GM21717 (cell line): ENCODE results near the gene SLC38A8.

Experiments used
- ATAC-seq: cut with Tn5 transposase; IDR thresholded peaks from one replicate; pipeline ENCODE4 v1.9.1; 2021; ENCODE audit warnings: mild to moderate bottlenecking, moderate library complexity; ENCODE audit not compliant: unreplicated experiment

Gene SLC38A8

DNA sequence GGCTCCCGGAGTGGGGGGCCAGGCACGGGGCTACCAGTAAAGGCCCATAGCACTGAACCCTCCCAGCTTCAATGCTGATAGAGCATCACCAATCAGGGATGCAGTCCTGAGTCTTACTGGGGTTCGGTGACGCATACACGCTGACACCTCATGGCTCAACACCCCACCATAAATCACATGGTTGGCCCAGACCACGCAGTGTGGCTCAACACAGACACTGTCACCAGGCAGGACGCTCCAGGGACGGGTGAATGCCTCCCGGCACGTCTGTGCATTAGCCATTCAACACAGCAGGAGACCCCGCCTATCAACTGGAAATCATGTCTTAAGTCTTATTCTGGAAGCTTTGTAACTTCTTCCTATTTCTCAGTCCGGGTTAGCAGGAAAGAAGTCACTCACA, 39.6 kb downstream of the SLC38A8 start:
- ATAC-seq: no peak

DNA sequence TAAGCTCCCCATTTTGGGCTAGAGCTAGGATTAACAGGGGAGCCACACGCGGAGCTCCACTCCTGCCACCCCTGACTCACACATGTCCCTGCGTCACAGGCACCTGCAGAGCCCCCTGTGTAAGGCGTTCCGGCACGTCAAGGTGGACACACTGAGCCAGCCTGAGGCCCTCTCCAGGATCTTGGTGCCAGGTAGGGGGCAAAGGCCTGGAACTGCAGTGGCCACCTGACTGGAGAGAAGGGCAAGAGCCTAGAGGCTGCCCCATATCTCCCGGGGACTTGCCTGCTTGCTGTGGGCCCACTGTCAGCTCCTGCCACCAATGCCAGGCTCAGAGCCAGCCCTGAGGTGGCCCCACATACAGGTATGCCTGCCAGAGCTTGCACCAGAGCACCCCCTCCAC, 40.9 kb downstream of the SLC38A8 start:
- ATAC-seq: no peak

DNA sequence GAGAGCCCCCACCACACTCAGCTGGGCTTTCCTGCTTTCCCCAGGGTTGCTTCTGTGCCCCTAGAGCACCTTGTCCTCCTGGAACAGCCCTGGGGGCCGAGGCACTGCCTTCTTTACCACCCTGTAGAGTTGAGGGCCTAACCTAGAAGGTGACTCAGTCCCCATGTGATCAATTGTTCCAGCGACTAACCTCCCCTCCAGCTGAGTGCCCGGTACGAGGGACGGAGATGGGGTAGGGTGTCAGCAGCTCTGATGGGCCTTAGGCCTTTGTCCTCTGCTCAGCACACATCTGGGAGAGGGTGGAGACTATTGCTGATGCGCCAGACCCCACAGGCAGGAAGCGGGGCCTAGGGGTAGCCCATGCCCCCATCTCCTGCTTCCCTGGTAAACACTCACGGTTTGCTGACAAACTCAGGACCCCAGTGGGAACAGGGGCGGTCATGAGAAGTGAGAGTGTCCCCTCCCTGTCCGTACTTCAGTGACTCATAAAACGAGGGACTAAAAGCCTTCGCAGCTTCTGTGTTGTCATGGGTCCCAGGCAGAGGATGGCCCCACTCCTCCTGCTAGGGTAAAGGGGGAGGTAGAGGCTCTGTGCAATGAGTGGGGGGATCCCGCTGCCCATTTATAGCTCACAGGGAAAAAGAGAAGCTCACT, 41.5 kb downstream of the SLC38A8 start:
- no peak for ATAC-seq

- no peak for ATAC-seq
Measured at GRCh38 chr16:83998091-83998490, 44.5 kb downstream of the SLC38A8 start.

DNA sequence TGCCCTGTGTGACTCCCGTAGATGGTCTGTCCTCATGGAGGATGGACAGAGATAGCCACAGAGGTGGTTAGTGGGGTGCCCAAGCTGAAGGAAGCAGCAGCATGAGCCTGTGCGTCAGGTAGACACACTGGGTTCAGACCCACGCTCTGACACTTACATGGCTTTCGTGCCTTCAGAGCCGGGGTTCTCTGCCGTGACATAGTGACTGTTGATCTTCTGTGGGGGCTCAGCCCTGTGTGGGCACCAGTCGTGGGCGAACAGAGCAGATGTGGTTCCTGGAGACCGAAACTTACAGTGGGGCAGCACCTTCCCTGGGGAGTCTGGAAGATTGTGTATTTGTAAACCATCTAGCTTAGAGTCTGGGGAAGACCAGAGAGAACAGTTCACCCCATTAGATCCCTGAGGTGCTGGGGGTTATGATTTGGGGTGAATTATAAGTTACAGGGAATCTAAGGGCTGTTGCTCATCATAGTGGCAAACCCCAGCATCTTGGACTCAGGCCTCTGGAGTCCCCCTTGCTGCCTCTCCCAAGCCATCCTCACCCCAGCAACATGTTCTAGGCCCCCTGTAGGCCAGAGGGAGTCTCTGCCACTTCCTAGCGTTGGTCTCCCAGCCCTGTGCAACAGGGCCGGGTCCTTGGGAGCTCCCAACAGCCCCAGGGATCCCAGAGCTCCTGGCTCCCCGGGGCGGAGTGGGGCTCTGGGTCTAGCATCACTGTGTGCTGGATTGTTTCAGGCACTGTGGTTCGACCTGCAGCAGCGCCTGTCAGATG, 45.9 kb downstream of the SLC38A8 start:
- ATAC-seq: no peak

DNA sequence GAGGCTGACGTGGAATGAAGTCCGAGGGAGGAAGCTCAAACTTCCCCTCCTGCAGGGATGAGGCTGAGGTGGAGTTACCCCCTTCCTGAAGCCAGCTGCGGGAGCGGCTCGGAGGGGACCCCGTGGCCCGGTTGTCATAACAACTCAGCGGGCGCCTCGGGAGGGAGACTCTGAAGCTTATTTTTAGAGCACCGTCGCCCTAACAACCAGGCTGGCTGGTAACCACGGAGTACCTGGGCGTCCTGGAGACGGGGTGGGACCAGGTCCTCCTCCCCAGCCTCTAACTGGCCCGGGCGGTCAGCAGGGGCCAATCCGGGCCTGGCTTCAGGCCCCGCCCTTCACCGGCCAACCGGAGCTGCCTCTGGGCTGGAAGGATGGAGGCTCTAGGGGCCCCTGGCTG, 46.8 kb downstream of the SLC38A8 start:
- ATAC-seq: no peak

DNA sequence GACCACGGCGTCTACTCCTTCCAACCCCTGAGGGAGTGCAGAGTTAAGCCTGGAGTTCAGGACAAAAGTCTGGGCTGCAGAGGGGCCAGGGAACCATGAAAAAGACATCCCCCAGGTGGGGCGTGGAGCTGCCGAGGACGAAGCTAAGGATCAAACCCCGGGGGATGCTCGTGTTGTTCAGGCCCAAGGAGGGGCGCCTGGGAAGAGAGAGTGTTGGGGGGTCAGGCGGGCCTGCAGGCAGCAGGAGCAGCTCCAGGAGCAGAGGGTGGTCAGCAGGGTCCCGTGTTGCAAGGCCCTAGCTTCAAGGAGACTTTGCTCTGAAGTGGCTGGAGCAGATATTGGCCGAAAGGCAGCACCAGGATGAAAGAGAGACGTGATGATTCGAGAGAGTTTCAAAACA, 47.9 kb downstream of the SLC38A8 start:
- no peak for ATAC-seq

- ATAC-seq: no peak
Measured at GRCh38 chr16:83994087-83994486, 48.5 kb downstream of the SLC38A8 start.

- no peak for ATAC-seq
Measured at GRCh38 chr16:83992624-83993023, 50.0 kb downstream of the SLC38A8 start.

- ATAC-seq: no peak
Measured at GRCh38 chr16:83990492-83990891, 52.1 kb downstream of the SLC38A8 start.

DNA sequence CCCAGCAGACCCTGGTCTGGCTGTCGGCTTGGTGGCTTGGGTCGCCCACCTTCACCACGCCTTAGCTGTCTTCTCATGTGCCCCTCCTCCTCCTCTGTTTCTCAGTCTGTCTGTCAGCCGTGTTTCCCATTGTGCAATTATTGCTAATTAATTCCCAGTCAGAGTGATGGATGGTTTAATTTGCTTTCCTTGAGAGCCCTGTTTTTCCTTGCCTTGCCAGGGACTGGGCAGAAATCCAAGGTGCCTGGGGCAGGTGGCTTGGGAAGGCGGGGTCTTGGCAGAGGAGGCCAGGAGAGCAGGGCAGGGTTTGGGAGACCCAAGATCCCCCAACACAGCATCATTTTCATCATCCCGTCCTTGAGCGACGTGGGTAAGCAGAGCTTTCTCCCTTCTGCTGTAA, 53.3 kb downstream of the SLC38A8 start:
- no peak for ATAC-seq

- ATAC-seq: no peak
Measured at GRCh38 chr16:83983491-83983890, 59.1 kb downstream of the SLC38A8 start.

DNA sequence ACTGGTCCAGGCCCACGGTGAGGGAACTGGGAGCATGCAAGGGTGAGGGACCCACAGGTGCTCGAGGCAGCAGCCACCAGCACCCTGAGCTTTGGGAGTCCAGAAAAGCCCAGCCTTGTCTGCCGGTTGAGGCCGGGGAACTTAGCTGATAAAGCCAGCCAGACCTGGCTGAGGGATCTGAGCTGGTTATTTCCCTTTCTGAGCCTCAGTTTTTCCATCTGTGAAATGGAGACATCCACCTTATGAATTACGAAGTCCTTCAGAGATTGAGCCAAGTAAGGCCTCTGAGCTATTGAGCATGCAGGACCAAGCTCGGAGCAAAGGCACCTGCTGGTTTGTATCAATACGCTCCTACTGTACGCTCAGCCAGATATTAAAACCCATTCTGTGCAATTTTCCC, 60.8 kb downstream of the SLC38A8 start:
- no peak for ATAC-seq

DNA sequence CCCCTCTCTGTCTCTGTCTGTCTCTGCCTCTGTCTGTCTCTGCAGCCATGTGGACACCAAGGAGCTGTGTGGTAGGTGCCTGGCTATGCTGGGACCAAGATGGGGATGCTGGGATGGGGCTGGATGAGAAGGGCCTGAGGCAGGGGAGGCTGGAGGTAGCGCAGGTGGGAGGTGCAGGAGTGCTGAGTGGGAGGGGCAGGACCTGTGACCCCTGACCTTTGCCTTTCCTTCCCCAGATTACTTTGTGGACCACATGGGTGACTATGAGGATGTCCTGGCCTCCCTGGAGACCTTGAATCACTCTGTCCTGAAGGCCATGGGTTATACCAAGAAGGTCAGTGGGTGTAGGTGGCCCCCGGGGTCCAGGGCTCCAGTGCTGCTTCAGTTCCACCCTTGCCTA, 61.8 kb downstream of the SLC38A8 start:
- ATAC-seq: no peak

DNA sequence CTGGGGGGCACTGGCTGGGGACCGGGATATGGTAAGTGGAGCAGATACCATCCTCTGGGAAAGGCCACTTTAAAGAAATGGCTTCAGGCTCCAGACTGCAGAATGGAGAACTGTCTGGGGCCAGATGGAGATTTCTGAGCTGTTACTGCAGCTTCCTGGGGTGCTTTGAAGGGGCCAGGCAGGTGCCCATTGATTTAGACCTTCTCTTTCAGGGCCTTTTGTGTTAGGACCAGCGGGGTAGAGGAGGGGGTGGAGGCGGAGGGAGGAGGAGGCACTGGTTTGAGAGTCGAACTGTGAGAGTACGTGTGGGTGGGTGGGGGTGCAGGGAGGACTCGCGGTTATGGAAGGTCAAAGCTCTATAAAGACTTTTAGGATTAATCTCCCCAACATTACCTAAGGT, 63.2 kb downstream of the SLC38A8 start:
- ATAC-seq: no peak

GRCh38 chr16:83978401-83978904, 64.1 kb downstream of the SLC38A8 start:
- ATAC-seq: no peak

DNA sequence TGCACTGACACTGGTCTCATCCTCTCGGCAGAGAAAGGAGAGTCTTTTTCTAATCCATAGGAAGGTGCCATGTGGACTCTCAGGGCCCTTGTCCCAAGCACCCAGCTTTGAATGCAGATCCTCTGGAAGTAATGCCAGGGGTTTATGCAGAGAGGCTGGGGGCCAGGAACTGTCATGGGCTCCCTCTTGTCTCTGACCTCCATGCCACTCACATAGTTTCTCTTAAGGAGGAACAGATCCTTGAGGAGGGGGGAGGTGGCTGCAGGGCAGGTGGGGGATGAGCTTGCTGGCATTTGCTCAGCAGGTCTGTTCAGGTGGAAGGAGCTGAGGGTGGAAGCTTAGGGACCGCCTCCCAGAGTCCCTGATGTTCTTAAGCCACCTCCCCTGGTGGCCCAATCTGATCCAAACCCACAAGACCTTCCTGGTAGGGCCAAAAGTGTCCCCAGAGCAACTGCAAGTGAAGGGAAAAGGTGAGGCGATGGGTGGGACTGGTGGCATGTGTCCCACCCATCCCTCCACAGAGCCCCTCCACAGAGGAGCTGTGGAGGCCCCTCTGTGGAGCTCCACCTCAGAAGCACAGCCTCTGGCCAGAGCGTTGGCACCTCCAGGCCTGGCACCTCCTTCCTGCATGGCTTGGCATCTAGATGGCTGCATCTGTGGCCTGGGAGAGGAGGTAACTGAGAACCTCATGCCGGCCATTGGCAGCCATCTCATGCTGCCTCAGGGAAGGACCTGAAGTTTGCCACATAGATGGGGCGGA, 65.4 kb downstream of the SLC38A8 start:
- no peak for ATAC-seq

GRCh38 chr16:83975590-83976260, 66.9 kb downstream of the SLC38A8 start:
- no peak for ATAC-seq

DNA sequence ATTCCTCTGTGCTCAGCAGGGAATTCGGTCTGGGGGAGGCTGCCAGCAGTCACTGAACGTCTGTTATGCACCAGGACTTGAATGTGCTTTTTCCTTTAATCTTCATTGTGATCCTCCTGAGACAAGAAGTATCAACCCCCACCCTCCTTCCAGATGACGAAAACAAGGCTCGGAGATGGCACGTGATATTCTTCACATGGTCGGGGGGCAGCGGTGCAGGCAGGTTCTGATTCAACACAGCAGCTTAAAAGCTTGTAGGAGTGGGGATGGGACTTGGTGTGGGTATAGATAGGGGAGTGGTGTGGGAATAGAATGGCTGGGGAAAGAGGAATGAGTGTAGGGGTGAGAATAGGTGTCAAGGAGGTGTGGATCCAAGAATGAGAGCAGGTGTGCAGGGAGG, 68.1 kb downstream of the SLC38A8 start:
- no peak for ATAC-seq

DNA sequence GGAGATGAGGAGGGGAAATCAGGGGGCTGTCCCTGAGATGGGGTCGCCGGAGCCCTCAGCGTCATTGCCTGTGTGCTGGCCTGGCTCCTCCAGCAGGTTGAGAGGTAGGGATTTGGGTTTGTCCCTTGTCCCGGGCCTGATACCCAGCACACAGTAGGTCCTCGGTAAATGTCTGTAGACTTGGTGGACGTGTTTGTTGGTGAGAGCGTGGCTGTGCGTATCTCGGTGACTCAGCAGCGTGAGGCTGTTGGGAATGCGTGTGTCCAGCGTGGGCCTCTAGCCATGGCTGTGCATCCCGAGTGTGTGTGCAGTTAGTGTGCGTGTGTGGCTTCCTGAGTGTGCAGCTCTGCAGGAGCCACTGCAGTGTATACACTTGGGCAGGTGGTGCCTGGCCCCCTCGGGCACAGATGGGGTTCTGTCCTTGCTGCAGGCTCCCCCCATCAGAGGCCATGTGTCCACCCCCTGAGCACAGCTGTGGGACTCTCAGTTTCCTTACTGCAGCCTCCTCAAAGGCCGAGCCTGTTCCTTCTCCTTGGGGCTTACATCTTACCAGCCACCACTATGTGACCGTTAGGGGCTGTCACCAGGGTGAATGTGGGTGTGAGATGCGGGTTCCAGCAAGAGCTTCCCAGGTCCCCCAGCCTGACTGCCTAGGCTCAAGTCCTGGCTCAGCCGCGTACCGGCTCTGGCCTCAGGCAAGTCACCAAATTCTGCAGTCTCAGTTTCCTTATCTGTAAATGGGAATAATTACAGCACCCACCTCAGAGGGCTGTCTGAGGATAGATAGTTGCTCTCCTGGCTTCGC, 68.8 kb downstream of the SLC38A8 start:
- ATAC-seq: no peak
